Caco-2 (cell line): ENCODE measurements around the gene CRYBG3. TPM values are rescaled to one million over a fixed set of nuclear protein-coding genes. Genes with fewer than 3 reads are reported as not detected.

Experiments used
- BruUV-seq: library from RNA; stranded (reverse); fragments of 400-500 nt; replicated peaks from 2 replicates; lab custom pipeline; 2021; lab: Mats Ljungman, UMichigan
- CTCF ChIA-PET: fragments of 300-600 bp; sonication (Branson Sonifier 250); formaldehyde crosslinking; loops from one replicate; lab custom pipeline; 2022; ENCODE audit warnings: antibody characterized with exemption; lab: Charles Lee
- POLR2A ChIA-PET: fragments of 300-600 bp; sonication (Branson Sonifier 250); formaldehyde crosslinking; loops from one replicate; lab custom pipeline; 2022; ENCODE audit warnings: antibody characterized with exemption; lab: Charles Lee
- DNase-seq, 2 experiments: peaks; one replicate each; pipeline versions ENCODE4 v3.0.0 to v3.0.0-alpha.2; 2020 to 2022
- H3K27me3 ChIP-seq: replicated peaks from 2 replicates; pipeline ENCODE4 v1.6.0; 2011; ENCODE audit warnings: low read length; ENCODE audit not compliant: control insufficient read depth, insufficient read depth
- H3K36me3 ChIP-seq: 2 replicates; pipeline ENCODE4 v1.5.1; 2011; ENCODE audit warnings: low read length; ENCODE audit not compliant: control insufficient read depth, insufficient read depth
- H3K4me1 ChIP-seq: fragments of 250-450 bp; sonication (Bioruptor Pico); 2 replicates; pipeline ENCODE4 v1.5.1; 2020; ENCODE audit warnings: mild to moderate bottlenecking
- H3K4me3 ChIP-seq: 2 replicates; pipeline ENCODE4 v1.5.1; 2011; ENCODE audit warnings: low read depth, mild to moderate bottlenecking, control low read depth, low read length
- H3K9me3 ChIP-seq: fragments of 250-450 bp; sonication (Bioruptor Pico); 2 replicates; pipeline ENCODE4 v1.5.1; 2020; ENCODE audit warnings: mild to moderate bottlenecking, moderate library complexity
- H3K27ac Mint-ChIP-seq: one replicate; pipeline ENCODE4 v1.8.0; 2022; ENCODE audit warnings: mixed read lengths; ENCODE audit not compliant: unreplicated experiment
- H3K27me3 Mint-ChIP-seq: one replicate; pipeline ENCODE4 v1.8.0; 2022; ENCODE audit warnings: mixed read lengths; ENCODE audit not compliant: insufficient read depth, unreplicated experiment
- H3K36me3 Mint-ChIP-seq: one replicate; pipeline ENCODE4 v1.8.0; 2022; ENCODE audit warnings: mild to moderate bottlenecking, mixed read lengths; ENCODE audit not compliant: insufficient read depth, unreplicated experiment
- H3K4me1 Mint-ChIP-seq: one replicate; pipeline ENCODE4 v1.8.0; 2022; ENCODE audit warnings: low read depth, mixed read lengths; ENCODE audit not compliant: unreplicated experiment
- H3K4me3 Mint-ChIP-seq: one replicate; pipeline ENCODE4 v1.8.0; 2022; ENCODE audit warnings: mild to moderate bottlenecking, moderate library complexity, mixed read lengths; ENCODE audit not compliant: unreplicated experiment
- H3K9me3 Mint-ChIP-seq: one replicate; pipeline ENCODE4 v1.8.0; 2022; ENCODE audit warnings: mixed read lengths; ENCODE audit not compliant: unreplicated experiment
- CTCF ChIP-seq, 2 experiments: fragments of 200-600 bp in 1 of 2; IDR thresholded peaks; 1 replicate in 1 of 2; 2 replicates in 1 of 2; pipeline versions ENCODE4 v1.5.1 to v1.8.0; 2011 to 2022; ENCODE audit warnings: antibody characterized with exemption in 1 of 2, control low read depth in 1 of 2, inconsistent platforms in 1 of 2, low read depth in 1 of 2, low read length in 1 of 2, mild to moderate bottlenecking in 1 of 2, moderate library complexity in 1 of 2; ENCODE audit not compliant: insufficient read depth in 1 of 2, severe bottlenecking in 1 of 2, unreplicated experiment in 1 of 2
- intact Hi-C: fragments of 100-400 bp; cut with micrococcal nuclease; formaldehyde crosslinking; loops from one replicate; pipeline ENCODE4 v1.10.0; 2022; ENCODE audit not compliant: unreplicated experiment
- total RNA-seq: library from RNA; stranded (reverse); gene quantifications from 2 replicates; pipeline ENCODE4 v1.2.3, GENCODE V29; 2022

The CRYBG3 gene
- total RNA-seq, 1 experiment from 2014 or later, result 1.3 TPM

GRCh38 chr3:97948351-97949109 is 126.7 kb downstream of the CRYBG3 start:
- no peak overlapping the region for H3K27ac Mint-ChIP-seq
- ChIA-PET CTCF (no interaction called here), POLR2A (no interaction called here)
- peaks cover 23% of the 10 kb centered on the region for H3K36me3 Mint-ChIP-seq
- Histone ChIP-seq H3K36me3 (no peaks in the 10 kb centered on the region), H3K4me3 (no peak overlapping the region), H3K27me3 (no peaks in the 10 kb centered on the region), H3K9me3 (no peaks in the 10 kb centered on the region), H3K4me1 (no peaks in the 10 kb centered on the region)
- H3K9me3 Mint-ChIP-seq, result no peaks in the 10 kb centered on the region
- H3K27me3 Mint-ChIP-seq, result no peaks in the 10 kb centered on the region
- no peak for TF ChIP-seq CTCF (IDR thresholded peaks at IDR 0.05; ENCODE audit: insufficient read depth in 1 of 2, low read depth in 1 of 2, low read length in 1 of 2, severe bottlenecking in 1 of 2, unreplicated experiment in 1 of 2)
- no peaks in the 10 kb centered on the region for H3K4me1 Mint-ChIP-seq
- intact Hi-C loops, result loop anchor here (10.0 kb wide), 1 partner anchor 124 kb away; the partner anchor contains the start of gene CRYBG3
- no peak for DNase-seq
- BruUV-seq, result no TSS peak
- no peak overlapping the region for H3K4me3 Mint-ChIP-seq

GRCh38 chr3:97949110-97949485 is 127.3 kb downstream of the CRYBG3 start:
- DNase-seq, result no peak
- Histone ChIP-seq H3K36me3 (no peaks in the 10 kb centered on the region), H3K9me3 (no peaks in the 10 kb centered on the region), H3K4me1 (no peaks in the 10 kb centered on the region), H3K4me3 (no peak overlapping the region), H3K27me3 (no peaks in the 10 kb centered on the region)
- Mint-ChIP-seq H3K27me3 (no peaks in the 10 kb centered on the region), H3K4me1 (no peaks in the 10 kb centered on the region), H3K9me3 (no peaks in the 10 kb centered on the region), H3K4me3 (no peak overlapping the region), H3K27ac (no peak overlapping the region), H3K36me3 (peaks cover 23% of the 10 kb centered on the region)
- ChIA-PET CTCF (no interaction called here), POLR2A (no interaction called here)
- no peak for TF ChIP-seq CTCF (IDR thresholded peaks at IDR 0.05; ENCODE audit: insufficient read depth in 1 of 2, low read depth in 1 of 2, low read length in 1 of 2, severe bottlenecking in 1 of 2, unreplicated experiment in 1 of 2)
- BruUV-seq, result no TSS peak
- intact Hi-C loops, result loop anchor here (10.0 kb wide), 1 partner anchor 124 kb away; the partner anchor contains the start of gene CRYBG3

GRCh38 chr3:97949743-97950142 is 127.9 kb downstream of the CRYBG3 start:
- no peaks in the 10 kb centered on the region for H3K9me3 ChIP-seq
- no peaks in the 10 kb centered on the region for H3K36me3 ChIP-seq
- peaks cover 23% of the 10 kb centered on the region for H3K36me3 Mint-ChIP-seq
- intact Hi-C loops, result loop anchor here (10.0 kb wide), 1 partner anchor 125 kb away; the partner anchor contains the start of gene CRYBG3
- H3K27me3 Mint-ChIP-seq, result no peaks in the 10 kb centered on the region
- no peaks in the 10 kb centered on the region for H3K4me1 Mint-ChIP-seq
- ChIA-PET CTCF (no interaction called here), POLR2A (no interaction called here)
- no peak overlapping the region for H3K27ac Mint-ChIP-seq
- H3K9me3 Mint-ChIP-seq, result no peaks in the 10 kb centered on the region
- DNase-seq, result no peak
- no peak overlapping the region for H3K4me3 Mint-ChIP-seq
- no peak overlapping the region for H3K4me3 ChIP-seq
- no peaks in the 10 kb centered on the region for H3K27me3 ChIP-seq
- TF ChIP-seq CTCF (IDR thresholded peaks at IDR 0.05; ENCODE audit: insufficient read depth in 1 of 2, low read depth in 1 of 2, low read length in 1 of 2, severe bottlenecking in 1 of 2, unreplicated experiment in 1 of 2), result no peak
- BruUV-seq, result no TSS peak
- no peaks in the 10 kb centered on the region for H3K4me1 ChIP-seq
